GM12875 (cell line): ENCODE measurements around the gene HSPBP1.

Experiments used
- H3K4me3 ChIP-seq: one replicate; pipeline ENCODE4 v1.5.1; 2011; ENCODE audit warnings: low read depth, low read length, control low read depth
- CTCF ChIP-seq: IDR thresholded peaks from 2 replicates; pipeline ENCODE4 v1.5.1; 2011; ENCODE audit warnings: low read depth, mild to moderate bottlenecking, control low read depth, inconsistent platforms, low read length, moderate library complexity, borderline replicate concordance; ENCODE audit not compliant: insufficient read depth

Gene HSPBP1

GRCh38 chr19:55272142-55272541 lies 7.8 kb downstream of the HSPBP1 start:
- no peak for TF ChIP-seq CTCF

GRCh38 chr19:55270172-55270942 lies 9.6 kb downstream of the HSPBP1 start:
- no peak overlapping the region for H3K4me3 ChIP-seq
- TF ChIP-seq CTCF = no peak

More at GRCh38 chr19:55272142-55272541, 7.8 kb downstream of the HSPBP1 start:
- H3K4me3 ChIP-seq = no peak overlapping the region

- TF ChIP-seq CTCF = no peak
- H3K4me3 ChIP-seq = no peak overlapping the region
Measured at GRCh38 chr19:55269299-55269698, 10.6 kb downstream of the HSPBP1 start.

- no peak for TF ChIP-seq CTCF
- no peak overlapping the region for H3K4me3 ChIP-seq
Measured at GRCh38 chr19:55266840-55267239, 13.1 kb downstream of the HSPBP1 start.

- no peak for TF ChIP-seq CTCF
Measured at GRCh38 chr19:55266404-55266803, 13.5 kb downstream of the HSPBP1 start.

GRCh38 chr19:55265723-55266386 lies 14.1 kb downstream of the HSPBP1 start:
- TF ChIP-seq CTCF = no peak
- H3K4me3 ChIP-seq = no peak overlapping the region

More at GRCh38 chr19:55266404-55266803, 13.5 kb downstream of the HSPBP1 start:
- H3K4me3 ChIP-seq = no peak overlapping the region

- no peak for TF ChIP-seq CTCF
- H3K4me3 ChIP-seq = no peak overlapping the region
Measured at GRCh38 chr19:55265173-55265572, 14.7 kb downstream of the HSPBP1 start.
